Measurements from ENCODE around the gene MYLK2. TPM values are rescaled to one million over a fixed set of nuclear protein-coding genes. Genes with fewer than 3 reads are reported as not detected.

Gene MYLK2
- total RNA-seq, 4 donors from 2014 or later: 0.27 to 0.54 (median 0.31) TPM; not detected in 1

- Histone ChIP-seq H3K36me3 (no peaks in the 10 kb centered on the region), H3K27me3 (no peaks in the 10 kb centered on the region), H3K4me3 (no peak overlapping the region), H3K27ac (no peak overlapping the region), H3K4me1 (no peaks in the 10 kb centered on the region), H3K9me3 (no peaks in the 10 kb centered on the region)
- ATAC-seq: no peak
- 80 to 97% methylated on average over 1 to 4 of the region's 4 CpGs for WGBS, 2 donors (ENCODE audit: low coverage in 1 of 2)
- TF ChIP-seq POLR2A (IDR thresholded peaks at IDR 0.05) (no peak), POLR2AphosphoS5 (IDR thresholded peaks at IDR 0.05) (no peak), EP300 (IDR thresholded peaks at IDR 0.05) (no peak), CTCF (IDR thresholded peaks at IDR 0.05) (no peak)
These were observed 37.2 kb upstream of the MYLK2 start for GRCh38 chr20:31781945-31782344.

GRCh38 chr20:31784354-31785044 lies 34.7 kb upstream of the MYLK2 start:
- H3K4me3 ChIP-seq: no peak overlapping the region
- H3K36me3 ChIP-seq: no peaks in the 10 kb centered on the region
- ATAC-seq: no peak
- H3K27ac ChIP-seq: no peak overlapping the region
- no peaks in the 10 kb centered on the region for H3K27me3 ChIP-seq
- TF ChIP-seq CTCF (IDR thresholded peaks at IDR 0.05) (no peak), EP300 (IDR thresholded peaks at IDR 0.05) (no peak)
- 92 to 98% methylated on average over 5 to 7 of the region's 7 CpGs for WGBS, 2 donors (ENCODE audit: low coverage in 1 of 2)
- no peaks in the 10 kb centered on the region for H3K9me3 ChIP-seq
- no peaks in the 10 kb centered on the region for H3K4me1 ChIP-seq

GRCh38 chr20:31785089-31785488 lies 34.1 kb upstream of the MYLK2 start:
- ATAC-seq: no peak
- Histone ChIP-seq H3K27me3 (no peaks in the 10 kb centered on the region), H3K9me3 (no peaks in the 10 kb centered on the region), H3K36me3 (no peaks in the 10 kb centered on the region), H3K4me3 (no peak overlapping the region), H3K4me1 (no peaks in the 10 kb centered on the region), H3K27ac (no peak overlapping the region)
- TF ChIP-seq CTCF (IDR thresholded peaks at IDR 0.05) (no peak), POLR2AphosphoS5 (IDR thresholded peaks at IDR 0.05) (no peak), EP300 (IDR thresholded peaks at IDR 0.05) (no peak), POLR2A (IDR thresholded peaks at IDR 0.05) (no peak)
- 85 to 87% methylated on average over 2 to 3 of the region's 3 CpGs for WGBS, 2 donors (ENCODE audit: low coverage in 1 of 2)

- no peak overlapping the region for H3K4me3 ChIP-seq
- no peak for ATAC-seq
These were observed 30.6 kb upstream of the MYLK2 start for GRCh38 chr20:31788578-31788977.

More at GRCh38 chr20:31788578-31788977, 30.6 kb upstream of the MYLK2 start:
- TF ChIP-seq POLR2AphosphoS5 (IDR thresholded peaks at IDR 0.05) (no peak), EP300 (IDR thresholded peaks at IDR 0.05) (no peak), CTCF (IDR thresholded peaks at IDR 0.05) (no peak), POLR2A (IDR thresholded peaks at IDR 0.05) (no peak)
- Histone ChIP-seq H3K36me3 (no peaks in the 10 kb centered on the region), H3K4me1 (no peaks in the 10 kb centered on the region), H3K27ac (no peak overlapping the region), H3K27me3 (no peaks in the 10 kb centered on the region), H3K9me3 (no peaks in the 10 kb centered on the region)
- 39 to 52% methylated on average over 3 of the region's 3 CpGs for WGBS, 2 donors (ENCODE audit: low coverage in 1 of 2)

All from gastroesophageal sphincter (tissue), 4 donors.